Subcutaneous adipose tissue (tissue), 4 donors: ENCODE results near the gene TMEM150B. TPM values are rescaled to one million over a fixed set of nuclear protein-coding genes. Genes with fewer than 3 reads are reported as not detected.

Experiments used
- total RNA-seq, 4 donors: library from RNA; depleted of rRNA; stranded (reverse); fragments of >200 nt; gene quantifications; one replicate each; pipeline ENCODE4 v1.1.0, GENCODE V29; 2016
- TF ChIP-seq, protein P1 (sequence below): fragments of 450-650 bp; IDR thresholded peaks from one replicate; pipeline ENCODE4 v1.5.1; 2016; ENCODE audit warnings: low read depth, mild to moderate bottlenecking, control low read depth, antibody characterized with exemption, moderate library complexity

The TMEM150B gene
- total RNA-seq, 4 donors from 2014 or later = 10.0 to 17.8 (median 14.4) TPM

GRCh38 chr19:55300886-55301458, 24.2 kb downstream of the TMEM150B start:
- TF ChIP-seq, protein P1, sequence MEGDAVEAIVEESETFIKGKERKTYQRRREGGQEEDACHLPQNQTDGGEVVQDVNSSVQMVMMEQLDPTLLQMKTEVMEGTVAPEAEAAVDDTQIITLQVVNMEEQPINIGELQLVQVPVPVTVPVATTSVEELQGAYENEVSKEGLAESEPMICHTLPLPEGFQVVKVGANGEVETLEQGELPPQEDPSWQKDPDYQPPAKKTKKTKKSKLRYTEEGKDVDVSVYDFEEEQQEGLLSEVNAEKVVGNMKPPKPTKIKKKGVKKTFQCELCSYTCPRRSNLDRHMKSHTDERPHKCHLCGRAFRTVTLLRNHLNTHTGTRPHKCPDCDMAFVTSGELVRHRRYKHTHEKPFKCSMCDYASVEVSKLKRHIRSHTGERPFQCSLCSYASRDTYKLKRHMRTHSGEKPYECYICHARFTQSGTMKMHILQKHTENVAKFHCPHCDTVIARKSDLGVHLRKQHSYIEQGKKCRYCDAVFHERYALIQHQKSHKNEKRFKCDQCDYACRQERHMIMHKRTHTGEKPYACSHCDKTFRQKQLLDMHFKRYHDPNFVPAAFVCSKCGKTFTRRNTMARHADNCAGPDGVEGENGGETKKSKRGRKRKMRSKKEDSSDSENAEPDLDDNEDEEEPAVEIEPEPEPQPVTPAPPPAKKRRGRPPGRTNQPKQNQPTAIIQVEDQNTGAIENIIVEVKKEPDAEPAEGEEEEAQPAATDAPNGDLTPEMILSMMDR = no peak

DNA sequence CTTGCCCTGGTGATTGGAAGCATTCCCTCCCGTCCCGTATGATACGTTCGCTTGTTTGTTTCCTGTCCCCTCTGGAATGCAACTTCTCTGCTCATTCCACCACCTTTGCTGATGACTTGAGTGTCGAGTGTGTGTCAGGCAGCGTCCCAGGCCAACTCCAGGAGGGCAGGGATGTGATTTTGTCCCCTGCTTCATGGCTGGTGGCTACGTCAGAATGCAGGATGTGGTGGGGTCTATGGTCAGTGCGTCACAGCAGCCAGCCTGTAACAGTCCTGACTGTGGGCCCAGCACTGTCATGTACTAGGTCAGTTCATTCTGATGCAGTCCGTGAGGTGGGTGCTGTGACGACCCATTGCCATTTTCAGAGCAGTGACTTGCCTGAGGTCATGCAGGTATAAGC, 25.1 kb downstream of the TMEM150B start:
- TF ChIP-seq, protein P1 = no peak

DNA sequence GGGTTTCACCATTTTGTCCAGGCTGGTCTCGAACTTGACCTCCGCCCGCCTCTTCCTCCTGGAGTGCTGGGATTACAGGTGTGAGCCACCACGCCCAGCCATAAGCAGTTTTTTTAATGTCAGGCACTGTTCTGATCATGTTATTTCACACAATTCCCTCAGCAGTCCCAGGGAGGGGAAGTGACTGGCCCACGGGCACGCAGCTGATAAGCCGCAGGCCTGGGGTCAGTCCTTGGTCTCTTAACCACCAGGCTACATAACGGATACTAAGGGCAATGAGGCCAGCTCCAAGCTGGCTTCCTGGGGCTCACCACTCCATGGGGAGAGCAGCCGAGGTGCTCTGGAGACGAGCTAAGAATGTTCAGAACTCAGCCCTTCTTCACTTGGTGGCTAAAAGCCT, 27.9 kb downstream of the TMEM150B start:
- TF ChIP-seq, protein P1 = no peak

GRCh38 chr19:55289117-55289796, 35.9 kb downstream of the TMEM150B start:
- TF ChIP-seq, protein P1 = no peak

GRCh38 chr19:55287361-55288079, 37.6 kb downstream of the TMEM150B start:
- TF ChIP-seq, protein P1 = no peak

DNA sequence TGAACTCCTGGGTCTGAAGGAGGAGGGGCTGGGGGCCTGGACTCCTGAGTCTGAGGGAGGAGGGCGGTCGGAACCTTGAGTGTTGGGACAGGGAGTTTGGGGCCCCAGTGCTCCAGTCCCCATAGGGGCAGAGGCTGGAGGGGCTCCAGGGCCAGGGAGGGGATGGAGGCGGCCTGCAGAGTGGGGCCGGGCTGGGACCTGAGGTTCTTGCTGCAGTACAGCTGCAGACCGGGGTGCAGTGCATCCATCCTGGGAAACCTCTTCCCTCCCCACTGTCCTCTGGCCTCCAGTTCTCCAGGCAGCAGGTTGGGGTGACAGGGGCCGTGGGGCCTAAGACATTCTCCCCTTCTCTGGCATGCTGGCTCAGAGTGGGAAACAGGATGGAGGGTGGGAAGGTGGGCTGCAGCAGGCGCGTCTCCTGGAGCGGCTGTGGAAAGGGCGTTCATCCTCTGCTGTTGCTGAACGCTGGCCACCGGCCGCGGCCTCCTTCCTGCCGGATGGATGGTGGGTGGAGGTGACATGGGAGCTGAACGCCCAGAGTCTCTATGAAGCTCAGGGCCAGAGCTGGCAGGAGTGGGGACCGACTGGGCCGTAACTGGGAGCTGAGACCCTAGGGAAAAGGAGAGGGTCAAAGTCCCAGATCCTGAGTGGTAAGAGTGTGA, 39.8 kb downstream of the TMEM150B start:
- TF ChIP-seq, protein P1 = no peak

DNA sequence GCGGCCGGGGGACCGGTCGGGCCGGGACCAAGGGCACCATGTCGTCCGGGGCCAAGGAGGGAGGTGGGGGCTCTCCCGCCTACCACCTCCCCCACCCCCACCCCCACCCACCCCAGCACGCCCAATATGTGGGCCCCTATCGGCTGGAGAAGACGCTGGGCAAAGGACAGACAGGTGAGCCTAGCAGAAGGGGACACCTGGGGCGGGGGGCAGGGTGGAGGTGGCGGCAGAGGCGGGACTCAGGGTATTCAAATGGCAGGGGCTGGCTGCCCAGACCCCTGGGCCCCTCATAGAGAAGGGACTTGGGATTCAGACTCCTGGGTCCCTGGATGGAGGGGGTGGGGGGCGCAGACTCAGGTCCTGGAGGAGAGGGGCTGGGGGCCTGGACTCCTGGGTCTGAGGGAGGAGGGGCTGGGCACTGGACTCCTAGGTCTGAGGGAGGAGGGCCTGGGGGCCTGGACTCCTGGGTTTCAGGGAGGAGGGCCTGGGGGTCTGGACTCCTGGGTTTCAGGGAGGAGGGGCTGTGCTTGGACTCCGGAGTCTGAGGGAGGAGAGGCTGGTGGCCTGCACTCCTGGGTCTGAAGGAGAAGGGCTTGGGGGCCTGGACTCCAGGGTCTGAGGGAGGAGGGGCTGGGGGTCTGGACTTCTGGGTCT, 40.6 kb downstream of the TMEM150B start:
- TF ChIP-seq, protein P1 = no peak
